Activated CD4-positive, CD25-positive, alpha-beta regulatory T cell (primary cell): ENCODE measurements around the gene CASS4.
A peak's percentile ranks its signal among the peaks of the same experiment; 100 is the strongest.
"Not testable (repeated sequence)": the region's sequence is repeated elsewhere in the genome, so short reads cannot be mapped to it uniquely, and the experiment has no call there.

Source experiments
- DNase-seq, 4 experiments: peaks; one replicate each; lab custom pipeline; 2025; lab: John Stamatoyannopoulos, UW

The CASS4 gene

GRCh38 chr20:56392132-56392880 lies 19.8 kb upstream of the CASS4 start, which contains the start of the genes AURKA and CSTF1:
Gene AURKA (minus strand): TSS chr20:56392215. CDS start chr20:56388197, 4,018 bp downstream.
Gene CSTF1 (plus strand): TSS chr20:56392645. CDS start chr20:56395553, 2,908 bp downstream.
- peak; percentile 98 to 99 (median 98) for DNase-seq

GRCh38 chr20:56392881-56393482 lies 19.1 kb upstream of the CASS4 start:
- DNase-seq = no peak

GRCh38 chr20:56393653-56394052 lies 18.4 kb upstream of the CASS4 start:
- DNase-seq = no peak

GRCh38 chr20:56395166-56395565 lies 16.9 kb upstream of the CASS4 start:
- no peak for DNase-seq

- DNase-seq = peak; percentile 16 to 29 (median 24)
Measured at GRCh38 chr20:56400001-56400640, 11.9 kb upstream of the CASS4 start.

GRCh38 chr20:56403465-56403864 lies 8.6 kb upstream of the CASS4 start:
- no peak for DNase-seq

- DNase-seq = not testable (repeated sequence)
Measured at GRCh38 chr20:56405356-56405755, 6.7 kb upstream of the CASS4 start.

GRCh38 chr20:56406910-56407309 lies 5.2 kb upstream of the CASS4 start:
- no peak for DNase-seq

- no peak for DNase-seq
Measured at GRCh38 chr20:56409521-56409920, 2.5 kb upstream of the CASS4 start.

- no peak for DNase-seq
Measured at GRCh38 chr20:56409956-56410355, 2.1 kb upstream of the CASS4 start.

- DNase-seq = not testable (repeated sequence)
Measured at GRCh38 chr20:56411287-56411686, 773 bp upstream of the CASS4 start.

GRCh38 chr20:56412473-56412790 lies 372 bp downstream of the CASS4 start:
- no peak for DNase-seq

- DNase-seq = no peak
Measured at GRCh38 chr20:56412949-56413348, 889 bp downstream of the CASS4 start.

GRCh38 chr20:56414842-56415765 lies 3.0 kb downstream of the CASS4 start:
- no peak for DNase-seq

GRCh38 chr20:56417402-56417801 lies 5.3 kb downstream of the CASS4 start:
- no peak for DNase-seq

- DNase-seq = no peak
Measured at GRCh38 chr20:56417911-56418310, 5.9 kb downstream of the CASS4 start.

- DNase-seq = no peak
Measured at GRCh38 chr20:56418385-56418861, 6.4 kb downstream of the CASS4 start.

- DNase-seq = no peak
Measured at GRCh38 chr20:56420028-56420427, 8.0 kb downstream of the CASS4 start.

GRCh38 chr20:56420940-56421688 lies 9.1 kb downstream of the CASS4 start:
- no peak for DNase-seq

GRCh38 chr20:56422076-56422823 lies 10.2 kb downstream of the CASS4 start:
- no peak for DNase-seq
